GM06990 (cell line): Measurements from ENCODE around the gene CNST.

Source experiments
- DNase-seq: peaks from one replicate; pipeline ENCODE4 v3.0.0-alpha.2; 2011; ENCODE audit not compliant: insufficient read length; ENCODE audit errors: extremely low read depth
- H3K27me3 ChIP-seq: replicated peaks from 2 replicates; pipeline ENCODE4 v1.6.0; 2011; ENCODE audit warnings: low read length; ENCODE audit not compliant: control insufficient read depth, insufficient read depth
- H3K36me3 ChIP-seq: 2 replicates; pipeline ENCODE4 v1.5.1; 2011; ENCODE audit warnings: low read length; ENCODE audit not compliant: control insufficient read depth, insufficient read depth
- H3K4me3 ChIP-seq: replicated peaks from 2 replicates; pipeline ENCODE4 v1.5.1; 2011; ENCODE audit warnings: low read depth, mild to moderate bottlenecking, control low read depth, low read length
- TF ChIP-seq, protein P1 (sequence below): IDR thresholded peaks from 2 replicates; pipeline ENCODE4 v1.5.1; 2011; ENCODE audit warnings: low read length, control low read depth, mild to moderate bottlenecking, inconsistent platforms; ENCODE audit not compliant: insufficient read depth, poor library complexity, severe bottlenecking

The CNST gene

DNA sequence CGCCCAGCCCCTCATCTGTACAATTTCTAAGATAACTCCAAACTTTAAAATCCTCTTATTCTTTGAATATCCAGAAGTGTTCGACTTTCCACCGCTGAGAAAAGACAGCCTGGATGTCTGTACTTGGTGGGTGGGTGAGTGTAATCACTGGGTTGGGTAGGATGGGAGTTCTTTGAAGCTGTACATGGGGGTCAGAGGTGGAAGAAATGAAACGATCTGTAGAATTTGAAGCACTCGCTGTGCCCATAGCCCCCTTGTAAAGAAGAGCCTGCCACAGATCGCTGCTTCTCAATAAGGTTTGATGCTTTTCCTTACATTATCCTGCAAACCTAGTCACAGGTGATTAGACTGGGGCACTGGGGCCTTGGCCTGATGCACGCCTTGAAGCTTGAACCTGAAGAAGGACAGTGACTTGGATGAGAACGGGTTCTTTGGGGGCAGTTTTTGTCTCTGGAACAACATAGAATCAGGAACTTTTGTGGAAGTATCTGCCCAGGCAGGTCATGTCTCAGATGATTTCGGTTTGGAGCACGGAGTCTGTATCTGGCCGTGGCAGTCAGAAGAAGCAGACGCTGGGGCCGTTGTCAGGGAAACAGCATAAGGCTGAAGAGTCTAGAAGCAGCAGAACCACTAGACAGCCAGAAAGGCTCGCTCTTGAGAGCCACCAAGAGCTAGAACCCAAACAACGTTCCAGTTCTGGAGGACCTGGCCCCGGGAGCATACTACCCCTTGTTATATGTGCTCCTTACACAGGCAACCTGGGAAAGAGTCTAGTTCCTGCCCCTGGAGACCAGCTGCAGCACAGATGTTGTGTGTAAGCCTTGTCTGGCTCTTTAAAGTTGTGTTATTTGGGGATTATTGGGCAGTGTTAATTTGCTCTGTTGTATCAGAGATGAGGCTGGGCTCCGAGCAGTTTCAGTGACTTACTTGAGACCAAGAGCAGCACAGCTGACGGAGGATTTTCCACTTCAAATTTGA, 112.8 kb downstream of the CNST start:
- Histone ChIP-seq H3K27me3 (no peaks in the 10 kb centered on the region), H3K36me3 (no peaks in the 10 kb centered on the region), H3K4me3 (no peak overlapping the region)
- DNase-seq: no peak
- TF ChIP-seq, protein P1, sequence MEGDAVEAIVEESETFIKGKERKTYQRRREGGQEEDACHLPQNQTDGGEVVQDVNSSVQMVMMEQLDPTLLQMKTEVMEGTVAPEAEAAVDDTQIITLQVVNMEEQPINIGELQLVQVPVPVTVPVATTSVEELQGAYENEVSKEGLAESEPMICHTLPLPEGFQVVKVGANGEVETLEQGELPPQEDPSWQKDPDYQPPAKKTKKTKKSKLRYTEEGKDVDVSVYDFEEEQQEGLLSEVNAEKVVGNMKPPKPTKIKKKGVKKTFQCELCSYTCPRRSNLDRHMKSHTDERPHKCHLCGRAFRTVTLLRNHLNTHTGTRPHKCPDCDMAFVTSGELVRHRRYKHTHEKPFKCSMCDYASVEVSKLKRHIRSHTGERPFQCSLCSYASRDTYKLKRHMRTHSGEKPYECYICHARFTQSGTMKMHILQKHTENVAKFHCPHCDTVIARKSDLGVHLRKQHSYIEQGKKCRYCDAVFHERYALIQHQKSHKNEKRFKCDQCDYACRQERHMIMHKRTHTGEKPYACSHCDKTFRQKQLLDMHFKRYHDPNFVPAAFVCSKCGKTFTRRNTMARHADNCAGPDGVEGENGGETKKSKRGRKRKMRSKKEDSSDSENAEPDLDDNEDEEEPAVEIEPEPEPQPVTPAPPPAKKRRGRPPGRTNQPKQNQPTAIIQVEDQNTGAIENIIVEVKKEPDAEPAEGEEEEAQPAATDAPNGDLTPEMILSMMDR: no peak

DNA sequence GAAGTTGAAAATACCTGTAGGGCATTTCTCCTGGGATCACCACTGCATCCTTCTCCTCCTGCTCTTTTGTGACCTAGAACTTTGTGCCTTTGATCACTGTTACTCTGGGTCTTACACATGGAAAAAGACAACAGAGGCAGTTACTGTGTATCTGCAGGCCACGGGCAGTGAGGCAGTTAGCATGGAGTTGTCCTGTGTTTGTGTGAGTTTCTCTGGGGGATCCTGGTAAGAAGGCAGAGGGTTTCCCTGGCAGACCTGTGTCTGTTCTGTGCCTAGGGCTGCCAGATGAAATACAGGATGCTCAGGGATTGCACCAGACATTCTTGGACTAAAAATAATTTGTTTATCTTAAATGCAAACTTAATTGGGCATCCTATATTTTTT, 113.5 kb downstream of the CNST start:
- TF ChIP-seq, protein P1: no peak
- H3K27me3 ChIP-seq: no peaks in the 10 kb centered on the region
- no peak overlapping the region for H3K4me3 ChIP-seq
- H3K36me3 ChIP-seq: no peaks in the 10 kb centered on the region
- DNase-seq: no peak

DNA sequence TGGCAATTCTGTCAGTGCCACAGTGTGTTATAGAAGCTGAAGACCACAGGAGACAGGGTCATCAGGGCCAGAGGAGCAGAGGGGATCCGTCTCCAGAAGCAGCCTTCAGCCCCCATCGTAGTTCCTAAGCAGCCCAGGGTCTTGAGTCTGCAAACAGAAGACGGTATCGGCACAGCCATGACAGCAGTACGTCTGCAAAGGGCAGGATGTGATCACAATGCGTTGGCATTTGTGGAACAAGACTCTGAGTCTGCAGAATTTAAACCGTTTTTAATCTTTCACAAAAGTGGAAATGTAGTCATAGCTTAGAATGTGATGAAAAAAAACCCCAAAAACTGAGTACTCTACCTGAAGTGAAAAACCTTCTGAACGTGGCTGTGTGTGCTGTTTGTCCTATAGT, 113.9 kb downstream of the CNST start:
- no peak for DNase-seq
- Histone ChIP-seq H3K4me3 (no peak overlapping the region), H3K27me3 (no peaks in the 10 kb centered on the region), H3K36me3 (no peaks in the 10 kb centered on the region)
- TF ChIP-seq, protein P1: no peak

DNA sequence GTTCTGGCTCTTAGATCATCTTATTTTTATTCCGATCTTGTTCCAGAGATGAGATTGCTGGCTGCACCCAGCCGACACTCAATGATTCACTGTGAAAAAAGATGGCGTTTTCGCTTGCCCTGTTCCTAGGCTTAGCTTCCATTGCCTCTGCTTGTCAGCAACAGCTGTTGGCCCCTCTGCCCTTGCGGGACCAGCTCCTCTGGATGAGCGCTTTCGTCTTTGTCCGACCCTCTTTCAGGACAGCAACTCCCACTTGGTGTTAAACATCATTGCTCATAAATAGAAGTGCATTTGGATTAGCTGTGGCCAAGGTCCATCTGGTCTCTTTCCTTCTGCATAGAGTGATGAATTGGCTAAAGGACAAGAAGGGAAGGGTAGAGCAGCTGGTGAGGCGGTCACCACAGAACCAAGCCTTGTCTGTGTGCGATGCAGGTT, 114.5 kb downstream of the CNST start:
- Histone ChIP-seq H3K36me3 (no peaks in the 10 kb centered on the region), H3K4me3 (no peak overlapping the region), H3K27me3 (no peaks in the 10 kb centered on the region)
- TF ChIP-seq, protein P1: no peak
- DNase-seq: no peak

DNA sequence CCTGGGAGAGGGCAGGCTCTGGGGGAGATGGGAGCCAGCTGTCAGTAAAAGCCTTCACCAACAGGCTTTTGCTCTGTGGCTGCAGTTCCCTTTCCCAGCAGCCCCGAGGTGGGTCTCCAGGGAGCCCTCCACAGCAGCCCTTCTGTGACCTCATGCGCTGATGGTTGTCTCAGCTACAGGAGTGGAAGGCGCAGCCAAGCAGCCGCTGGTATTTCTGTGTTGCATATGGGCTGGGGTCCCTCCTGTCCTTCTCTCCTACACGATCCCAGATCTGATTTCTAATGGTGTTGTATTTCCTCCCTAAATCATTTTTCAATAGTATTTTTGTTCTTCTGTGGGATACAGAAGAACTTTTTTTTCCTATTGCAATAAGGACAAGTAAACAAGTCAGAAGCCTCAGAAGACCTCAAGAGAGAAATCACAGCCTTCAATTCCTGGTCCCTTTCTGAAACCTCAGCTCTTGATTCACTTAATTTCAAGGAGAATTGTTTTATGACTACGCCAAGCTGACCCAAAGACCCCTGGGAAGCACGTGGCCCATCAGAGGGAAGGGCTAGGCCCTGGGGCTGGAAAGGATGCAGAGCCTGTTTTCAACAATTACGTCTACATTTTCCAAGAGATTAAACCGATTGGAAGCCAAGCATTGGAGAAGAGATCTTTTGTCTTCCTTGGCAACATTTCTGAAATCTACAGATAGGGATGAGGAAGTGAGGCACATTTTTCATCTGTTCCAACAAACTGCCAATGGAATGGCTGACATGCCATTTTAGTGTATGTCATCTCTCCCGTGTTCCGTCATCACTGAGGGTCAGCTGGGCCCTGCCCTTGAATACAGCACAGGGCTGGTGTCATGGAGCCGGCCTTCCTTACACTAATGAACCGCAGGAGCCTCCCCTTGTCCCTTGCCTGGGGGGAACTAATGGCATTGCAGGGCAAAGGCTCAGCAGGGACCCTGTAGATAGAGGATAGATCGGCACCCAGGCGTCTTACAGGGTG, 115.9 kb downstream of the CNST start:
- no peaks in the 10 kb centered on the region for H3K27me3 ChIP-seq
- no peak for DNase-seq
- H3K4me3 ChIP-seq: no peak overlapping the region
- H3K36me3 ChIP-seq: no peaks in the 10 kb centered on the region
- TF ChIP-seq, protein P1: no peak
